Loucy (cell line): ENCODE measurements around the gene FKBP1C.

Experiments
- H2AFZ ChIP-seq: fragments of 200-600 bp; sonication (generic); 2 replicates; pipeline ENCODE4 v1.6.0; 2016; ENCODE audit warnings: antibody characterized with exemption, mild to moderate bottlenecking, low read length, moderate library complexity
- H3F3A ChIP-seq: fragments of 200-600 bp; 2 replicates; pipeline ENCODE4 v1.6.0; 2016; ENCODE audit warnings: antibody characterized with exemption, low read depth, mild to moderate bottlenecking
- H3K27me3 ChIP-seq: fragments of 200-600 bp; sonication (generic); 2 replicates; pipeline ENCODE4 v1.6.1; 2014; ENCODE audit warnings: low read length, mild to moderate bottlenecking; ENCODE audit not compliant: insufficient read depth, poor library complexity, severe bottlenecking
- H3K36me3 ChIP-seq: fragments of 200-600 bp; sonication (generic); 2 replicates; pipeline ENCODE4 v1.6.1; 2016; ENCODE audit warnings: low read length; ENCODE audit not compliant: insufficient read depth
- H3K4me1 ChIP-seq: fragments of 200-600 bp; sonication (generic); 2 replicates; pipeline ENCODE4 v1.5.1; 2014; ENCODE audit warnings: low read length, mild to moderate bottlenecking; ENCODE audit not compliant: insufficient read depth, poor library complexity, severe bottlenecking
- H3K4me2 ChIP-seq: fragments of 200-600 bp; sonication (generic); 2 replicates; pipeline ENCODE4 v1.6.0; 2014; ENCODE audit warnings: antibody characterized with exemption, low read length, low read depth, mild to moderate bottlenecking; ENCODE audit not compliant: poor library complexity, severe bottlenecking
- H3K4me3 ChIP-seq: fragments of 200-600 bp; sonication (generic); 2 replicates; pipeline ENCODE4 v1.5.1; 2014; ENCODE audit warnings: low read length, mild to moderate bottlenecking, mixed read lengths; ENCODE audit not compliant: poor library complexity, severe bottlenecking
- H3K79me2 ChIP-seq: fragments of 200-600 bp; sonication (generic); 2 replicates; pipeline ENCODE4 v1.6.1; 2014; ENCODE audit warnings: low read length; ENCODE audit not compliant: insufficient read depth
- H3K9ac ChIP-seq: fragments of 200-600 bp; sonication (generic); 2 replicates; pipeline ENCODE4 v1.6.0; 2014; ENCODE audit warnings: mild to moderate bottlenecking, low read depth, low read length, moderate library complexity; ENCODE audit not compliant: poor library complexity, severe bottlenecking
- H3K9me2 ChIP-seq: fragments of 200-600 bp; sonication (generic); replicated peaks from 2 replicates; pipeline ENCODE4 v1.6.1; 2016; ENCODE audit warnings: low read depth, low read length, mixed read lengths
- H3K9me3 ChIP-seq: fragments of 200-600 bp; sonication (generic); 2 replicates; pipeline ENCODE4 v1.6.1; 2014; ENCODE audit warnings: mild to moderate bottlenecking, antibody characterized with exemption, low read length, low read depth; ENCODE audit not compliant: insufficient read depth
- H4K20me1 ChIP-seq: fragments of 200-600 bp; sonication (generic); 2 replicates; pipeline ENCODE4 v1.6.0; 2014; ENCODE audit warnings: antibody characterized with exemption, low read length, mild to moderate bottlenecking; ENCODE audit not compliant: insufficient read depth, poor library complexity, severe bottlenecking
- CTCF ChIP-seq: fragments of 200-600 bp; sonication (generic); conservative IDR thresholded peaks from 2 replicates; pipeline ENCODE4 v1.5.1; 2014; ENCODE audit warnings: mild to moderate bottlenecking, antibody characterized with exemption, low read length
- EZH2phosphoT487 ChIP-seq: fragments of 200-600 bp; IDR thresholded peaks from 2 replicates; pipeline ENCODE4 v1.6.1; 2018; ENCODE audit warnings: antibody characterized with exemption, mild to moderate bottlenecking, moderate library complexity, borderline replicate concordance

The FKBP1C gene

GRCh38 chr6:63193324-63193723 is 17.9 kb upstream of the FKBP1C start:
- Histone ChIP-seq H3K36me3 (no peaks in the 10 kb centered on the region), H3K4me3 (no peak overlapping the region), H3K4me2 (no peak overlapping the region), H3K4me1 (no peaks in the 10 kb centered on the region), H3K79me2 (no peaks in the 10 kb centered on the region), H3K9me3 (no peaks in the 10 kb centered on the region), H3K9me2 (no peaks in the 10 kb centered on the region), H3K9ac (no peak overlapping the region), H3F3A (no peaks in the 10 kb centered on the region), H2AFZ (no peak overlapping the region), H3K27me3 (no peaks in the 10 kb centered on the region), H4K20me1 (no peaks in the 10 kb centered on the region)
- TF ChIP-seq CTCF: no peak
- no peak for TF ChIP-seq EZH2phosphoT487

DNA sequence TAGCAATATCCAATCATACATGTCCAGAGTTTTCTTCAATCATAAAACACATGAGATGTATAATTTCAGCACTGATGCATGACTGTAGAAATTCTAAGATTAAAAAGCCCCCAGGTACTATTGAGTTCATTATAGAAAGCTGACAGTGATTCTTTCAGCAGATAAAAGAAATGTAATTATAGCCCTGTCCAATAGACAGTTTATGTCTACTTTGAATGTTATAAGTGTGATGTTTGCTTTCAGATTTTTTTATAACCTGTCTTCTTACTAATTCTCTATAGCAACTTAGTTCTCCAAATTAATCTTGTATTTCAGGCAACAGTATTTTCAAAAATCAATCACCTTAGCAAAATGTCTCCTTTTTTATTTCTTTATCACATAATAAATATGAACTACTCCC is 13.5 kb upstream of the FKBP1C start:
- H3K79me2 ChIP-seq: no peaks in the 10 kb centered on the region
- H3K9ac ChIP-seq: no peak overlapping the region

DNA sequence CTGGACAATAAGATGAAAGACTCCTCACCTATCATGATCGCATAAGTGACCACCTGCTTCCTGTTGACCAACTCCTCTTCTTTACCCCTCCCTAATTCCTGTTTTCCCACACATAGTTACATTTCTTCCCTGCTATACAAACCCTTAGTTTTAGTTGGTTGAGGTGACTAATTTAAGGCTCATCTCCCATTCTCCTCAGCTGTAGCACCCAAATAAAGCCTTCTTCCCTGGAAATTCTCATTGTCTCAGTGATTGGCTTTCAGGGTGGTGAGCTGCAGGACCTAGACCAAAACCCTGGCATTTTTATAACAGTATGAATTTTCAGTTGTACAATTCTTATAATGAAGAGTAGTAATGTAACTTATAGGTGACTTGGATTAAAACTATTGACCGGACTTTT is 2.1 kb downstream of the FKBP1C start:
- Histone ChIP-seq H3K36me3 (no peaks in the 10 kb centered on the region), H3K4me3 (no peak overlapping the region), H3K9ac (no peak overlapping the region), H4K20me1 (no peaks in the 10 kb centered on the region), H3K9me2 (no peaks in the 10 kb centered on the region), H2AFZ (no peak overlapping the region), H3F3A (no peaks in the 10 kb centered on the region), H3K4me1 (no peaks in the 10 kb centered on the region), H3K4me2 (no peak overlapping the region), H3K9me3 (no peaks in the 10 kb centered on the region), H3K27me3 (no peaks in the 10 kb centered on the region), H3K79me2 (no peaks in the 10 kb centered on the region)
- TF ChIP-seq EZH2phosphoT487 (no peak), CTCF (no peak)

More for the DNA sequence above, 13.5 kb upstream of the FKBP1C start:
- Histone ChIP-seq H3K36me3 (no peaks in the 10 kb centered on the region), H3K9me2 (no peaks in the 10 kb centered on the region), H3K4me3 (no peak overlapping the region), H4K20me1 (no peaks in the 10 kb centered on the region), H3K4me1 (no peaks in the 10 kb centered on the region), H3K27me3 (no peaks in the 10 kb centered on the region), H3K4me2 (no peak overlapping the region), H2AFZ (no peak overlapping the region), H3F3A (no peaks in the 10 kb centered on the region), H3K9me3 (no peaks in the 10 kb centered on the region)
- TF ChIP-seq CTCF: no peak
- no peak for TF ChIP-seq EZH2phosphoT487
